NCI-H2029 treated with DMSO at 0.1 percent for 48 hours (cell line): ENCODE data around the gene HYDIN.
A peak's percentile ranks its signal among the peaks of the same experiment; 100 is the strongest.
"Not testable (repeated sequence)": the region's sequence is repeated elsewhere in the genome, so short reads cannot be mapped to it uniquely, and the experiment has no call there.

ENCODE experiments used
- DNase-seq: peaks from one replicate; lab custom pipeline; 2025; lab: John Stamatoyannopoulos, UW

Gene HYDIN

GRCh38 chr16:70851299-70851698, 379.2 kb downstream of the HYDIN start:
- not testable (repeated sequence) for DNase-seq

- not testable (repeated sequence) for DNase-seq
These were observed 406.9 kb downstream of the HYDIN start for GRCh38 chr16:70823498-70824118.

DNA sequence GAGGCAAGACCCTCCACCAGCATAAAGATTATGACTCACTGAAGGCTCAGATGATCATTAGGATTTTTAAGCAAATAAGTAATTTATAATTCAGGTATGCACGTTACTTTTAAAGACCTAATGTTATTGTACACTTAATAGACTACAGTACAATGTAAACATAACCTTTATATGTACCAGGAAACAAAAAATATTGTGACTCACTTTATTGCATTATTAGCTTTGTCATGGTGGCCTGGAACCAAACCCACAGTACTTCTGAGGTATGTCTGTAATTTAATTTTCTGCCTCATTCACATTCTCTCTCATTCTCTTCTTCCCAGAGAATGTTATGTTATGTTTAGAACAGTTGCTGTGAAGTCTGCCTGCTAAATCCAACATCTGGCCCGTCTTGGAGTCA, 407.8 kb downstream of the HYDIN start:
- not testable (repeated sequence) for DNase-seq

- DNase-seq = not testable (repeated sequence)
These were observed 412.4 kb downstream of the HYDIN start for GRCh38 chr16:70818088-70818487.

DNA sequence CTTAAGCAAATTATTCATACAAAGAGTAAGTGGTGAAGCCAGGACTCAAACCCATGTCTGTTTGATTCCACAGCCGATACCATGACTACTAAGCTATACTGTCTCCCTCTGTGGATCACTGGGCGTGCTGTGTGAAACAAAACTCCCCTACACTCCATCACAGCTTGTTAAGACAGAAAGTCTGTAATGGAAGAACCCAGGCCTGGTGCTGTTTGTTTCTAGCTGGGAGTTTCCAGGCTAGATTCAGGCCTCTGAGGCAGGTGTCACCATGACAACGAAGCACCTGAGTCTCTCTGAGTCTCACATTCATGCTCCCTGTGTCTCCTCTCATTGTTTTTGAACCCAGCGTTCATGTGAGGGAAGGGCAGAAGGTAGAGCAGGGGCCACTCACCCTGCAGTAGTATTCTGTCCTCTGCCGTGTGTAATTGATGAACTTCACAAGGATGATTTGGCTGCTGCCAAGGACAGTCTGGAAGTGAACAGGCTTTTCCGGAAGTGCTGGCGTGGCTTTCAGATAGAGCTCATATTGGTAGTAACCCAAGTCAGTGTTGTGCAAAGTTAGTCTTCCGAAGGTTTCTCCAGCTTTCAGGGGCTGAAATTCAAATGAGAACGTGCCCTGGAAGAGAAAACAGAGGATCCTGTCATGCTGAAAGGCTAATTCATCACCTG, 421.0 kb downstream of the HYDIN start:
- no peak for DNase-seq

- DNase-seq = no peak
These were observed 422.2 kb downstream of the HYDIN start for GRCh38 chr16:70808371-70808770.

- no peak for DNase-seq
These were observed 424.7 kb downstream of the HYDIN start for GRCh38 chr16:70805787-70806186.

DNA sequence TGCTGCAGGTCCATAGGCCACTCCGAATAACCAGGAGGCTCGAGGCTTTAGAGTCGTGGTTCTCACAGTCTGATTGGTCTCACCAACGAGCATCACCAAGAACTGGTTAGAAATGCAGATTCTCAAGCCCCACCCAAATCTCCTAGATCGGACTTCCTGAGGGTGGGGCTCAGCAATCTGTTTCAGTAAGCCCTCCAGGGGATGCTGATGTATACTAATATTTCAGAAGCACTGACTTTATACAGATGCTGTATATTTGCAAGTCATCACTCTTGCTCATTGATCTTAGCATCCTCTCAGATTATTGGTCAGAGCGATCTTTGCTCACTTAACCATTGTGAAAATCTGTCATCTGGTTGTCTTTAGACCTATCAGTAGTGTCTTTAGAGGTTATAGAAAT, 425.1 kb downstream of the HYDIN start:
- DNase-seq = no peak

DNA sequence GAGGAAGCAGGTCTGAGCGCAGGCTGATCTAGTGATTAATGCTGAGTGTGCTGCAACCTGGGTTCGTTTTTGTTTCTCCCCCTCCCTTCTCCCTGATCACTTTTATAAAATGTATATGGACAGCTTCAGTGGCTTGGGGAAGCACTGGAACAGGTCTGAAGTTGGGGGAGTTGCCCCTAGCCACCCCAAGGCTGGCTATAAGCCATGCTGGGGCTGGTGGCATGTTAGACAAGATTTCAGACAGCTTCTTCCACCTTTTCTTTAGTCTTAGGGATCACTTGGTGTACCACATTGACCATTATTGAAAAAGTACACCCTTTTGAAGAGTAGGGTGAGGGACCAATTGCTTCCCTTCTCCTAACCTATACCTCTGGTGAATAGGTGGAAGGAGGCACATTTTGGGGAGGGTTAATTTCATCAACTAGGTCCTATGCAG, 425.8 kb downstream of the HYDIN start:
- DNase-seq = no peak

- DNase-seq = no peak
These were observed 426.3 kb downstream of the HYDIN start for GRCh38 chr16:70804153-70804733.

DNA sequence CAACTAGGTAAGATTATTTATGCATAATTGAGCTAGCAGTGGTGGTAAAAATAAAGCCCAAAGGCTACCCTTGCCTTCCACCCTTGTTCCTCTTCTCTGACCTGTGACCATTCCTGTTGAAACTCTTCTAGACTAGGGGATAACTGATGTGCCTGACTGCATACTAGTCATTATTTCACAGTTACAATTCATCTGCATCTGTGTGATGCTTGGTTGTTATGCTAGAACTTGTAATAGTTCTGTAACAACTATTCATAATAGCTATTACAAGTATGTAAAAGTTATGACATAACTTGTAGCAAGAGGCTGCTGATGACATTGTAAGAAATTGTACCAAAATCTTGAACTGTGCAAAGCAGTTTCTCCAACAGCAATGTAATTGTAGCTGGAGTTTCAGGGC, 427.2 kb downstream of the HYDIN start:
- no peak for DNase-seq

- DNase-seq = no peak
These were observed 428.9 kb downstream of the HYDIN start for GRCh38 chr16:70801611-70802010.

GRCh38 chr16:70800781-70801480, 429.6 kb downstream of the HYDIN start, which contains the start of gene VAC14:
TSS of gene VAC14 (minus strand) at chr16:70801158. CDS start at chr16:70800900, 258 bp downstream.
- peak; percentile 40 for DNase-seq

DNA sequence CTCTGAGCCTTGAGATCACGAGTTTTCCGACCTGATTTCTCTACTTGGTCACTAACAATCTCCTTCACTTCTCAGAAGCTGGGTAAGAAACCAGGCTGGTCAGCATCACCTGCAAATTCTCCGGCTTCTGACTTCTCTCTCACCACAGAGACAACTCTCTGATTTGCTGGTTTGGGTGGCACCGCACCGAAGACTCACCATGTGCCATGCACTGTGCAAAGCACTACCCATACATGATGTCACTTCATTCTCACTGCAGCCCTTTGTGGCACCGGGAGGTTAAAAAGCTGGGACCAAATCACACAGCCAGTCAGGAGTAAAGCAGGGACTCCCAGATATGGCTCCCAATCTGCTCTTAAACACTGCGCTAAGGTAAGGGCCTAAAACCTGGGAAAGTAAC, 430.2 kb downstream of the HYDIN start:
- no peak for DNase-seq

- no peak for DNase-seq
These were observed 434.2 kb downstream of the HYDIN start for GRCh38 chr16:70796301-70796700.

GRCh38 chr16:70795296-70795912, 435.1 kb downstream of the HYDIN start:
- no peak for DNase-seq

GRCh38 chr16:70793851-70794502, 436.5 kb downstream of the HYDIN start:
- no peak for DNase-seq

- no peak for DNase-seq
These were observed 439.7 kb downstream of the HYDIN start for GRCh38 chr16:70790815-70791214.

- no peak for DNase-seq
These were observed 440.7 kb downstream of the HYDIN start for GRCh38 chr16:70789595-70790447.

- DNase-seq = no peak
These were observed 441.6 kb downstream of the HYDIN start for GRCh38 chr16:70788668-70789594.
